HCT116 (cell line): ENCODE measurements around the gene GLRX. TPM values are rescaled to one million over a fixed set of nuclear protein-coding genes. Genes with fewer than 3 reads are reported as not detected.

ENCODE experiments used
- ATAC-seq: fragments of 200-7000 bp; cut with Tn5 transposase; 2 replicates; pipeline ENCODE4 v1.9.1; 2020; ENCODE audit warnings: mild to moderate bottlenecking, moderate library complexity
- BruUV-seq: library from RNA; stranded (reverse); fragments of 400-500 nt; replicated peaks from 2 replicates; lab custom pipeline; 2021; lab: Mats Ljungman, UMichigan
- CTCF ChIA-PET: fragments of 300-600 bp; sonication (Branson Sonifier 250); formaldehyde crosslinking; loops from one replicate; lab custom pipeline; 2021; ENCODE audit warnings: antibody characterized with exemption; lab: Charles Lee
- POLR2A ChIA-PET: fragments of 300-600, 350-600 bp; sonication (Branson Sonifier 250); formaldehyde crosslinking; loops from one replicate; lab custom pipeline; 2021; ENCODE audit warnings: antibody characterized with exemption; lab: Charles Lee
- RAD21 ChIA-PET, 2 experiments: fragments of 300-600 bp; sonication (Branson Sonifier 250); formaldehyde crosslinking; loops; one replicate each; lab custom pipeline; 2023; ENCODE audit warnings: low total read pairs in 2 of 2; ENCODE audit not compliant: uncharacterized antibody in 2 of 2, unreplicated experiment in 2 of 2, low non-redundant PET in 1 of 2; lab: Charles Lee
- DNase-seq: peaks from one replicate; pipeline ENCODE4 v3.0.0-alpha.2; 2010; ENCODE audit warnings: low read depth, low spot score
- H2AFZ ChIP-seq: fragments of 200-600 bp; shearing (Covaris generic), sonication (generic); 2 replicates; pipeline ENCODE4 v1.6.1; 2017; ENCODE audit warnings: low read depth, mixed run types, mixed read lengths, antibody characterized with exemption, low read length; ENCODE audit not compliant: poor library complexity, severe bottlenecking
- H3K27ac ChIP-seq: 2 replicates; pipeline ENCODE4 v1.5.1; 2012; ENCODE audit warnings: low read depth, low read length
- H3K27me3 ChIP-seq: fragments of 200-600 bp; sonication (generic); 2 replicates; pipeline ENCODE4 v1.6.1; 2016; ENCODE audit warnings: mixed run types, low read length, mixed read lengths; ENCODE audit not compliant: insufficient read depth
- H3K36me3 ChIP-seq, 2 experiments: fragments of 200-500 bp in 1 of 2; fragments of 200-600 bp in 1 of 2; sonication (Bioruptor generic) in 1 of 2; sonication (generic) in 1 of 2; 2 replicates each; pipeline versions ENCODE4 v1.5.1 to v1.6.1; 2014 to 2016; ENCODE audit warnings: low read length in 2 of 2, inconsistent platforms in 1 of 2, mixed read lengths in 1 of 2, mixed run types in 1 of 2; ENCODE audit not compliant: insufficient read depth in 2 of 2, control insufficient read depth in 1 of 2
- H3K4me1 ChIP-seq, 2 experiments: fragments of 200-600 bp in 1 of 2; sonication (generic) in 1 of 2; 2 replicates each; pipeline versions ENCODE4 v1.5.1 to v1.6.1; 2012 to 2017; ENCODE audit warnings: low read length in 2 of 2, inconsistent platforms in 1 of 2, mild to moderate bottlenecking in 1 of 2, mixed read lengths in 1 of 2, mixed run types in 1 of 2, moderate library complexity in 1 of 2; ENCODE audit not compliant: insufficient read depth in 2 of 2, control insufficient read depth in 1 of 2
- H3K4me2 ChIP-seq: fragments of 200-600 bp; sonication (generic); 2 replicates; pipeline ENCODE4 v1.6.1; 2017; ENCODE audit warnings: mixed run types, low read length, mixed read lengths
- H3K4me3 ChIP-seq, 2 experiments: fragments of 200-600 bp in 1 of 2; sonication (generic) in 1 of 2; replicated peaks in 1 of 2; 2 replicates each; pipeline ENCODE4 v1.5.1; 2011 to 2016; ENCODE audit warnings: low read length in 2 of 2, control low read depth in 1 of 2, low read depth in 1 of 2, mild to moderate bottlenecking in 1 of 2, mixed read lengths in 1 of 2, mixed run types in 1 of 2
- H3K79me2 ChIP-seq: fragments of 200-600 bp; sonication (generic); 2 replicates; pipeline ENCODE4 v1.6.1; 2017; ENCODE audit warnings: mild to moderate bottlenecking, mixed run types, low read length, moderate library complexity, mixed read lengths; ENCODE audit not compliant: insufficient read depth
- H3K9ac ChIP-seq: fragments of 200-600 bp; sonication (generic); 2 replicates; pipeline ENCODE4 v1.6.1; 2016; ENCODE audit warnings: low read length, mixed read lengths
- H3K9me2 ChIP-seq: fragments of 200-600 bp; sonication (generic), shearing (Covaris generic); 2 replicates; pipeline ENCODE4 v1.6.1; 2017; ENCODE audit warnings: mixed run types, mild to moderate bottlenecking, moderate library complexity; ENCODE audit not compliant: insufficient read depth
- H3K9me3 ChIP-seq, 2 experiments: fragments of 200-500 bp in 1 of 2; fragments of 200-600 bp in 1 of 2; sonication (Bioruptor generic) in 1 of 2; sonication (generic) in 1 of 2; 2 replicates each; pipeline ENCODE4 v1.6.1; 2014 to 2017; ENCODE audit warnings: low read length in 2 of 2, mixed read lengths in 2 of 2, inconsistent platforms in 1 of 2, low read depth in 1 of 2, mild to moderate bottlenecking in 1 of 2, mixed run types in 1 of 2, moderate library complexity in 1 of 2; ENCODE audit not compliant: control insufficient read depth in 1 of 2, insufficient read depth in 1 of 2
- H4K20me1 ChIP-seq: fragments of 200-600 bp; sonication (generic), shearing (Covaris generic); 2 replicates; pipeline ENCODE4 v1.6.1; 2017; ENCODE audit warnings: mixed run types, mild to moderate bottlenecking, moderate library complexity; ENCODE audit not compliant: insufficient read depth
- CEBPB ChIP-seq: IDR thresholded peaks from 2 replicates; pipeline ENCODE4 v1.6.1; 2012; ENCODE audit warnings: low read depth
- EZH2 ChIP-seq: fragments of 200-600 bp; sonication (generic); IDR thresholded peaks from 2 replicates; pipeline ENCODE4 v1.6.1; 2017; ENCODE audit warnings: antibody characterized with exemption, mixed run types
- FOSL1 ChIP-seq: IDR thresholded peaks from 2 replicates; pipeline ENCODE4 v1.6.1; 2012; ENCODE audit warnings: low read depth
- JUND ChIP-seq: IDR thresholded peaks from 2 replicates; pipeline ENCODE4 v1.6.1; 2012
- RAD21 ChIP-seq: IDR thresholded peaks from 2 replicates; pipeline ENCODE4 v1.6.1; 2012; ENCODE audit warnings: low read depth, mild to moderate bottlenecking
- SIN3A ChIP-seq: IDR thresholded peaks from 2 replicates; pipeline ENCODE4 v1.6.1; 2012; ENCODE audit warnings: low read depth
- SRF ChIP-seq: IDR thresholded peaks from 2 replicates; pipeline ENCODE4 v1.6.1; 2012; ENCODE audit warnings: low read depth
- TCF7L2 ChIP-seq: IDR thresholded peaks from 2 replicates; pipeline ENCODE4 v1.7.0; 2011; ENCODE audit warnings: borderline replicate concordance, inconsistent platforms; ENCODE audit not compliant: insufficient read depth, insufficient read length; ENCODE audit errors: extremely low read depth
- ZFX ChIP-seq: fragments of 450-650 bp; IDR thresholded peaks from 2 replicates; pipeline ENCODE4 v1.6.1; 2017
- intact Hi-C: fragments of 100-400 bp; cut with micrococcal nuclease; formaldehyde crosslinking; loops from 2 replicates; pipeline ENCODE4 v1.10.0; 2022
- total RNA-seq: library from RNA; stranded (reverse); gene quantifications from one replicate; pipeline ENCODE4 v1.2.1, GENCODE V29; 2021; ENCODE audit not compliant: unreplicated experiment
- TF ChIP-seq, protein P1 (sequence below), 3 experiments: fragments of 200-600 bp in 1 of 3; sonication (generic) in 1 of 3; IDR thresholded peaks in 2 of 3; conservative IDR thresholded peaks in 1 of 3; 2 replicates each; pipeline ENCODE4 v1.5.1; 2012 to 2017; ENCODE audit warnings: low read depth in 2 of 3, low read length in 2 of 3, antibody characterized with exemption in 1 of 3, borderline replicate concordance in 1 of 3, control low read depth in 1 of 3, mild to moderate bottlenecking in 1 of 3, mixed read lengths in 1 of 3, mixed run types in 1 of 3, moderate library complexity in 1 of 3; ENCODE audit not compliant: insufficient read depth in 1 of 3

GLRX gene
- total RNA-seq, 1 experiment from 2014 or later: 29.3 TPM

GRCh38 chr5:95858661-95859595 lies 36.4 kb upstream of the GLRX start:
- POLR2A ChIA-PET: interaction anchor here (0.9 kb wide), 1 partner anchor 478 kb away, joined by 3 read pairs; no protein-coding TSS in a partner anchor
- peak; percentile 96 for ATAC-seq
- Histone ChIP-seq H3K27me3 (no peaks in the 10 kb centered on the region), H3K9ac (peak overlapping the region; percentile 12; the same call in 1 of the 2 replicates), H3K79me2 (no peaks in the 10 kb centered on the region), H3K36me3 (no peaks in the 10 kb centered on the region), H2AFZ (peak overlapping the region; percentile 93), H3K4me3 (peak overlapping the region; percentile 24 to 49), H3K9me2 (no peaks in the 10 kb centered on the region), H4K20me1 (no peaks in the 10 kb centered on the region), H3K4me1 (peaks cover 6 to 40% of the 10 kb centered on the region in 2 experiments; a peak in 3 of 4 replicates), H3K9me3 (no peaks in the 10 kb centered on the region), H3K4me2 (peak overlapping the region; percentile 89), H3K27ac (no peak overlapping the region)
- peak; percentile 71 for DNase-seq
- CTCF ChIA-PET: interaction anchor here (1.0 to 2.1 kb wide), 7 partner anchors 77 to 486 kb away, joined by 3 to 12 read pairs (median 4); no protein-coding TSS in a partner anchor
- TF ChIP-seq SIN3A: no peak
- TF ChIP-seq FOSL1: no peak
- TF ChIP-seq, protein P1, sequence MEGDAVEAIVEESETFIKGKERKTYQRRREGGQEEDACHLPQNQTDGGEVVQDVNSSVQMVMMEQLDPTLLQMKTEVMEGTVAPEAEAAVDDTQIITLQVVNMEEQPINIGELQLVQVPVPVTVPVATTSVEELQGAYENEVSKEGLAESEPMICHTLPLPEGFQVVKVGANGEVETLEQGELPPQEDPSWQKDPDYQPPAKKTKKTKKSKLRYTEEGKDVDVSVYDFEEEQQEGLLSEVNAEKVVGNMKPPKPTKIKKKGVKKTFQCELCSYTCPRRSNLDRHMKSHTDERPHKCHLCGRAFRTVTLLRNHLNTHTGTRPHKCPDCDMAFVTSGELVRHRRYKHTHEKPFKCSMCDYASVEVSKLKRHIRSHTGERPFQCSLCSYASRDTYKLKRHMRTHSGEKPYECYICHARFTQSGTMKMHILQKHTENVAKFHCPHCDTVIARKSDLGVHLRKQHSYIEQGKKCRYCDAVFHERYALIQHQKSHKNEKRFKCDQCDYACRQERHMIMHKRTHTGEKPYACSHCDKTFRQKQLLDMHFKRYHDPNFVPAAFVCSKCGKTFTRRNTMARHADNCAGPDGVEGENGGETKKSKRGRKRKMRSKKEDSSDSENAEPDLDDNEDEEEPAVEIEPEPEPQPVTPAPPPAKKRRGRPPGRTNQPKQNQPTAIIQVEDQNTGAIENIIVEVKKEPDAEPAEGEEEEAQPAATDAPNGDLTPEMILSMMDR (IDR thresholded peaks at IDR 0.05 in 2 of 3, conservative IDR thresholded peaks at IDR 0.05 in 1 of 3; ENCODE audit: borderline replicate concordance in 1 of 3, insufficient read depth in 1 of 3, low read depth in 2 of 3, low read length in 2 of 3): peak; percentile 90 to 98 (median 95)
- no peak for TF ChIP-seq TCF7L2
- no peak for TF ChIP-seq EZH2
- TF ChIP-seq CEBPB: no peak
- TF ChIP-seq RAD21: peak; percentile 99
- no peak for TF ChIP-seq ZFX
- no peak for TF ChIP-seq JUND
- no peak for TF ChIP-seq SRF
- RAD21 ChIA-PET: no interaction called here
- no TSS peak for BruUV-seq
- intact Hi-C loops: loop anchor here (1.0 kb wide), 2 partner anchors 477 to 742 kb away; no protein-coding TSS in a partner anchor
